ENCODE results near the gene NSD1.

Gene NSD1

GRCh38 chr5:177134697-177135225 is 1.2 kb downstream of the NSD1 start:
- TF ChIP-seq EGR1 (IDR thresholded peaks at IDR 0.05) (no peak), YY1 (IDR thresholded peaks at IDR 0.05; ENCODE audit: low read depth) (0 out of 2 replicates have a peak, but pooled peaks have one; percentile 51)

GRCh38 chr5:177140312-177140711 is 6.7 kb downstream of the NSD1 start:
- no peak for TF ChIP-seq FOXM1 (IDR thresholded peaks at IDR 0.05; ENCODE audit: borderline replicate concordance, low read depth)
- no peak for TF ChIP-seq REST (IDR thresholded peaks at IDR 0.05; ENCODE audit: low read depth)
- TF ChIP-seq RAD21 (IDR thresholded peaks at IDR 0.05; ENCODE audit: low read depth) = no peak
- no peak for TF ChIP-seq CEBPB (IDR thresholded peaks at IDR 0.05)
- TF ChIP-seq, protein P1, sequence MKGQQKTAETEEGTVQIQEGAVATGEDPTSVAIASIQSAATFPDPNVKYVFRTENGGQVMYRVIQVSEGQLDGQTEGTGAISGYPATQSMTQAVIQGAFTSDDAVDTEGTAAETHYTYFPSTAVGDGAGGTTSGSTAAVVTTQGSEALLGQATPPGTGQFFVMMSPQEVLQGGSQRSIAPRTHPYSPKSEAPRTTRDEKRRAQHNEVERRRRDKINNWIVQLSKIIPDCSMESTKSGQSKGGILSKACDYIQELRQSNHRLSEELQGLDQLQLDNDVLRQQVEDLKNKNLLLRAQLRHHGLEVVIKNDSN (IDR thresholded peaks at IDR 0.05) = no peak
- TF ChIP-seq NFIC (IDR thresholded peaks at IDR 0.05) = no peak
- TF ChIP-seq CREB1 (IDR thresholded peaks at IDR 0.05; ENCODE audit: low read depth) = no peak
- no peak for TF ChIP-seq EP300 (IDR thresholded peaks at IDR 0.05; ENCODE audit: borderline replicate concordance)
- no peak for TF ChIP-seq MAX (IDR thresholded peaks at IDR 0.05)
- TF ChIP-seq YY1 (IDR thresholded peaks at IDR 0.05; ENCODE audit: low read depth) = no peak
- no peak for TF ChIP-seq ZBTB7A (IDR thresholded peaks at IDR 0.05; ENCODE audit: low read depth)
- no peak for TF ChIP-seq TAF1 (IDR thresholded peaks at IDR 0.05; ENCODE audit: low read depth)
- TF ChIP-seq EGR1 (IDR thresholded peaks at IDR 0.05) = no peak
- no peak for TF ChIP-seq TCF12 (IDR thresholded peaks at IDR 0.05; ENCODE audit: low read depth)
- TF ChIP-seq TEAD4 (IDR thresholded peaks at IDR 0.05) = no peak

DNA sequence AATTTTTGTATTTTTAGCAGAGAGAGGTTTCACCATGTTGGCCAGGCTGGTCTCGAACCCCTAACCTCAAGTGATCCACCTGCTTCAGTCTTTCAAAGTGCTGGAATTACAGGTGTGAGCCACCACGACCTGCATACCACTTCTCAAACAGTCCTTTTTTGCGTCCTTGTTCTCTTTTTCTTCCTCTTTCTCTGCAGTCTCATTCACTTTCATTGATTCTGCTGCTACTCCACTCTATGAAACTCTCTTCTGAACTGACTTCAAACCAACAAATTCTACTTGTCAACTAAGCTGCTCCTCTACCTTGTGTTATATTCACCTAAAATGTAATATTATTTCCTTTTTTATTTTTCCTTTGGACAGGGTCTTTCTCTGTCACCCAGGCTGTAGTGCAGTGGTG is 7.9 kb downstream of the NSD1 start:
- no peak for TF ChIP-seq EP300 (IDR thresholded peaks at IDR 0.05; ENCODE audit: borderline replicate concordance)

- TF ChIP-seq RAD21 (IDR thresholded peaks at IDR 0.05; ENCODE audit: low read depth) (no peak), FOXM1 (IDR thresholded peaks at IDR 0.05; ENCODE audit: borderline replicate concordance, low read depth) (no peak), CREB1 (IDR thresholded peaks at IDR 0.05; ENCODE audit: low read depth) (no peak), MAX (IDR thresholded peaks at IDR 0.05) (no peak)
Observed at GRCh38 chr5:177142098-177142611, 8.6 kb downstream of the NSD1 start.

DNA sequence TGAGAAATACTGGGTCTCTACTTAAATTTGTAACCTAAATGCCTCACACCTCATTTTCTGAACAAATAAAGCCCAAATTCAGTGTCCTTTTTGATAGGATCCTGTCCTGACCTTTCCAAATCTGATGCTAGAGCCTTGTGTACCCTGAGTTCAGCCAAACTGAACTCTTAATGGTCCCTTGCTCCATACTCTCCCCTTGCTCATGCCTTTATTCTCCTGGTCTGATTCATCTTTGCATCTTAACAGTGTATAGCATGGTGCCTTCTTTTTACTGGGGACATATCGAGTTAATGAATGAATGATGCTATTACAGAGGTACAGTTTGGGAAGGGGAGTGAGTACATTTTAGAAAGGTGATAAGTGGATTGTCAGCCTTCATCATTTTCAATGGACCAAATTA is 9.2 kb downstream of the NSD1 start:
- TF ChIP-seq NFIC (IDR thresholded peaks at IDR 0.05) (no peak), TCF12 (IDR thresholded peaks at IDR 0.05; ENCODE audit: low read depth) (no peak), ZBTB7A (IDR thresholded peaks at IDR 0.05; ENCODE audit: low read depth) (no peak), TEAD4 (IDR thresholded peaks at IDR 0.05) (no peak), REST (IDR thresholded peaks at IDR 0.05; ENCODE audit: low read depth) (no peak), YY1 (IDR thresholded peaks at IDR 0.05; ENCODE audit: low read depth) (no peak), EP300 (IDR thresholded peaks at IDR 0.05; ENCODE audit: borderline replicate concordance) (no peak), RAD21 (IDR thresholded peaks at IDR 0.05; ENCODE audit: low read depth) (no peak), CREB1 (IDR thresholded peaks at IDR 0.05; ENCODE audit: low read depth) (no peak), TAF1 (IDR thresholded peaks at IDR 0.05; ENCODE audit: low read depth) (no peak), FOXM1 (IDR thresholded peaks at IDR 0.05; ENCODE audit: borderline replicate concordance, low read depth) (no peak), CEBPB (IDR thresholded peaks at IDR 0.05) (no peak), MAX (IDR thresholded peaks at IDR 0.05) (no peak), EGR1 (IDR thresholded peaks at IDR 0.05) (no peak)
- TF ChIP-seq, protein P1 (IDR thresholded peaks at IDR 0.05) = no peak

DNA sequence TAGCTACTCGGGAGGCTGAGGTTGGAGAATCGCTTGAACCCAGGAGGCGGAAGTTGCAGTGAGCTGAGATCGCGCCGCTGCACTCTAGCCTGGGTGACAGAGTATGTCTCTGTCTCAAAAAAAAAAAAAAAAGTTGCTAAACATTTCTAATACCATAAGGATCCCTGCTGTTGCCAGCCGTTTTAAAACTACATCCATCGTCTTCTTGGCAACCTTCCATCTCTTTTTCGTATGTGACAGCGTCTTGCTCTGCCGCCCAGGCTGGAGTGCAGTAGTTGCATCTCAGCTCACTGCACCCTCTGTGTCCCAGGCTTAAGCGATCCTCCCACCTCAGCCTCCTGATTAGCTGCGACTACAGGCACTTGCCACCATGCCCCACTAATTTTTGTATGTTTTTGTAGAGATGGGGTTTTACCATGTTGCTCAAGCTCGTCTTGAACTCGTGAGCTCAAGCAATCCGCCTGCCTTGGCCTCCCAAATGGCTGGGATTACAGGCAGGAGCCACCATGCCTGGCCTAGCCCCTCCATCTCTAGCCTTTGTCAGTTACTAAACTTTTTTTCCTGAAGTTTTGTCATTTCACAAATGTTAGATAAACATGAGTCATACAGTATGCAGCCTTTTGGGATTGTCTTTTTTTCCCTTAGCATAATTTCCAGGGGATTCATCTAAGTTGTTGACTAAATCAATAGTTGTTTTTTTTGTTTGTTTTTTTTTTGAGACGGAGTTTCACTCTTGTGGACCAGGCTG is 13.5 kb downstream of the NSD1 start:
- TF ChIP-seq MAX (IDR thresholded peaks at IDR 0.05) (no peak), NFIC (IDR thresholded peaks at IDR 0.05) (no peak), EP300 (IDR thresholded peaks at IDR 0.05; ENCODE audit: borderline replicate concordance) (no peak), RAD21 (IDR thresholded peaks at IDR 0.05; ENCODE audit: low read depth) (no peak), TEAD4 (IDR thresholded peaks at IDR 0.05) (no peak), CEBPB (IDR thresholded peaks at IDR 0.05) (no peak), REST (IDR thresholded peaks at IDR 0.05; ENCODE audit: low read depth) (no peak), CREB1 (IDR thresholded peaks at IDR 0.05; ENCODE audit: low read depth) (no peak), TAF1 (IDR thresholded peaks at IDR 0.05; ENCODE audit: low read depth) (no peak), TCF12 (IDR thresholded peaks at IDR 0.05; ENCODE audit: low read depth) (no peak), EGR1 (IDR thresholded peaks at IDR 0.05) (no peak), YY1 (IDR thresholded peaks at IDR 0.05; ENCODE audit: low read depth) (no peak), FOXM1 (IDR thresholded peaks at IDR 0.05; ENCODE audit: borderline replicate concordance, low read depth) (no peak), ZBTB7A (IDR thresholded peaks at IDR 0.05; ENCODE audit: low read depth) (no peak)
- TF ChIP-seq, protein P1 (IDR thresholded peaks at IDR 0.05) = no peak
